Neutrophil (primary cell): ENCODE results near the gene VTI1A.

Source experiments
- H3K27ac ChIP-seq: fragments of 200-600 bp; sonication (generic); 2 replicates; pipeline ENCODE4 v1.5.1; 2016; ENCODE audit warnings: mild to moderate bottlenecking, moderate library complexity
- H3K27me3 ChIP-seq: fragments of 200-600 bp; sonication (generic); 2 replicates; pipeline ENCODE4 v1.6.0; 2016; ENCODE audit warnings: mild to moderate bottlenecking
- H3K36me3 ChIP-seq: fragments of 200-600 bp; sonication (generic); 2 replicates; pipeline ENCODE4 v1.5.1; 2017
- H3K4me1 ChIP-seq, 2 experiments: fragments of 200-600 bp in 1 of 2; sonication (generic) in 1 of 2; 1 replicate in 1 of 2; 2 replicates in 1 of 2; pipeline versions ENCODE4 v1.5.1 to v1.6.1; 2013 to 2016; ENCODE audit warnings: low read depth in 1 of 2, low read length in 1 of 2, mild to moderate bottlenecking in 1 of 2, moderate library complexity in 1 of 2; ENCODE audit not compliant: control insufficient read depth in 1 of 2, insufficient read depth in 1 of 2
- H3K4me3 ChIP-seq, 2 experiments: fragments of 200-600 bp in 1 of 2; sonication (generic) in 1 of 2; 1 replicate in 1 of 2; 2 replicates in 1 of 2; pipeline ENCODE4 v1.5.1; 2013 to 2016; ENCODE audit warnings: low read depth in 1 of 2, low read length in 1 of 2, mild to moderate bottlenecking in 1 of 2, moderate library complexity in 1 of 2
- H3K9me3 ChIP-seq: fragments of 200-600 bp; sonication (generic); 2 replicates; pipeline ENCODE4 v1.5.1; 2016
- CTCF ChIP-seq: fragments of 200-600 bp; sonication (generic); IDR thresholded peaks from 2 replicates; pipeline ENCODE4 v1.5.1; 2016; ENCODE audit warnings: antibody characterized with exemption

VTI1A gene

GRCh38 chr10:112564337-112564736 is 117.3 kb downstream of the VTI1A start:
- H3K36me3 ChIP-seq, result no peaks in the 10 kb centered on the region
- H3K9me3 ChIP-seq, result no peaks in the 10 kb centered on the region
- TF ChIP-seq CTCF, result no peak
- H3K4me1 ChIP-seq, result no peaks in the 10 kb centered on the region
- no peak overlapping the region for H3K4me3 ChIP-seq
- H3K27ac ChIP-seq, result no peak overlapping the region
- no peaks in the 10 kb centered on the region for H3K27me3 ChIP-seq

GRCh38 chr10:112565434-112566053 is 118.5 kb downstream of the VTI1A start:
- Histone ChIP-seq H3K27me3 (no peaks in the 10 kb centered on the region), H3K27ac (no peak overlapping the region)
- TF ChIP-seq CTCF, result no peak

GRCh38 chr10:112570585-112570984 is 123.6 kb downstream of the VTI1A start:
- H3K27ac ChIP-seq, result no peak overlapping the region
- no peak overlapping the region for H3K4me3 ChIP-seq
- no peaks in the 10 kb centered on the region for H3K9me3 ChIP-seq
- H3K27me3 ChIP-seq, result no peaks in the 10 kb centered on the region
- H3K36me3 ChIP-seq, result no peaks in the 10 kb centered on the region
- no peaks in the 10 kb centered on the region for H3K4me1 ChIP-seq
- TF ChIP-seq CTCF, result no peak

More at GRCh38 chr10:112565434-112566053, 118.5 kb downstream of the VTI1A start:
- Histone ChIP-seq H3K36me3 (no peaks in the 10 kb centered on the region), H3K4me1 (no peaks in the 10 kb centered on the region), H3K9me3 (no peaks in the 10 kb centered on the region), H3K4me3 (no peak overlapping the region)

- peaks cover 9% of the 10 kb centered on the region for H3K36me3 ChIP-seq
- no peak overlapping the region for H3K27ac ChIP-seq
- H3K4me1 ChIP-seq, result no peaks in the 10 kb centered on the region
- H3K9me3 ChIP-seq, result no peaks in the 10 kb centered on the region
- H3K4me3 ChIP-seq, result no peak overlapping the region
- TF ChIP-seq CTCF, result no peak
- H3K27me3 ChIP-seq, result no peaks in the 10 kb centered on the region
Measured at GRCh38 chr10:112579578-112579977, 132.6 kb downstream of the VTI1A start.

DNA sequence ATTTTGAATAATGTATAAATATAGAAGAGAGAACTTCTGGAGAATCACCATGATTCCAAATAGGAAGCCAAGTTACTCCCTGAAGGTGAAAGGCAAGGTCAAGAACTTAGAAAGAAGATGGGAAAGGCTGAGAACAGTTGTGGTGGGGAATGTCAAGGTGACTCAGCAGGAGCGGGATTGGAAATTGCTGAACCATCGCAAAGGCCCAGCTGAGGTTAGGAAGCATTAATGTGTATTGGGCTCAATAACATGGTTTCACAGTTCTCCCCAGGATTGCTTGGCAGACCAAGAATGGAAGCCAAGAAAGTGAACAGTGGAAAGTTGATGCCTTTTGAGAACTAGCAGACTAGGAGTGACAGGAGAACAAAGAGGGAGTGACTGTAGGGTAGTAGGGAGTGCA is 133.3 kb downstream of the VTI1A start:
- H3K4me1 ChIP-seq, result no peaks in the 10 kb centered on the region
- no peaks in the 10 kb centered on the region for H3K27me3 ChIP-seq
- H3K9me3 ChIP-seq, result no peaks in the 10 kb centered on the region
- no peak overlapping the region for H3K27ac ChIP-seq
- no peak for TF ChIP-seq CTCF
- H3K4me3 ChIP-seq, result no peak overlapping the region
- H3K36me3 ChIP-seq, result peaks cover 14% of the 10 kb centered on the region
